ENCODE results near the gene DEGS2. TPM values are rescaled to one million over a fixed set of nuclear protein-coding genes. Genes with fewer than 3 reads are reported as not detected.
A peak's percentile ranks its signal among the peaks of the same experiment; 100 is the strongest.

The DEGS2 gene
- total RNA-seq, 6 donors from 2014 or later, result 2.0 to 19.9 (median 5.4) TPM

- Histone ChIP-seq H3K27me3 (no peaks in the 10 kb centered on the region), H3K36me3 (no peaks in the 10 kb centered on the region), H3K27ac (no peak overlapping the region), H3K9me3 (no peaks in the 10 kb centered on the region), H3K4me3 (no peak overlapping the region), H3K4me1 (peaks cover 26 to 36% (median 31%) of the 10 kb centered on the region in 4 donors)
- 76 to 81% methylated on average over 6 of the region's 6 CpGs for WGBS, 2 donors
- DNase-seq, result no peak
- no peak for TF ChIP-seq CTCF (IDR thresholded peaks at IDR 0.05)
- TF ChIP-seq EP300 (IDR thresholded peaks at IDR 0.05), result no peak
- no peak for TF ChIP-seq POLR2AphosphoS5 (IDR thresholded peaks at IDR 0.05)
- no peak for ATAC-seq (ENCODE audit: low FRiP score in 2 of 2)
Observed at GRCh38 chr14:100110816-100111215, 48.6 kb downstream of the DEGS2 start.

- peaks cover 34 to 44% (median 37%) of the 10 kb centered on the region in 4 donors for H3K4me1 ChIP-seq
- H3K4me3 ChIP-seq, result no peak overlapping the region
- no peaks in the 10 kb centered on the region for H3K36me3 ChIP-seq
- no peaks in the 10 kb centered on the region for H3K9me3 ChIP-seq
- H3K27ac ChIP-seq, result no peak overlapping the region
- no peak for ATAC-seq (ENCODE audit: low FRiP score in 2 of 2)
- no peak for DNase-seq
- TF ChIP-seq POLR2AphosphoS5 (IDR thresholded peaks at IDR 0.05) (no peak), CTCF (IDR thresholded peaks at IDR 0.05) (no peak), EP300 (IDR thresholded peaks at IDR 0.05) (no peak)
- H3K27me3 ChIP-seq, result no peaks in the 10 kb centered on the region
- WGBS, 2 donors, result 94 to 98% methylated on average over 9 of the region's 9 CpGs
Observed at GRCh38 chr14:100109594-100109955, 49.9 kb downstream of the DEGS2 start.

GRCh38 chr14:100108840-100109593 is 50.4 kb downstream of the DEGS2 start:
- no peak overlapping the region for H3K4me3 ChIP-seq
- H3K9me3 ChIP-seq, result no peaks in the 10 kb centered on the region
- DNase-seq, result no peak
- H3K4me1 ChIP-seq, result peaks cover 36 to 50% (median 40%) of the 10 kb centered on the region in 4 donors
- 77 to 85% methylated on average over 10 of the region's 10 CpGs for WGBS, 2 donors
- H3K27ac ChIP-seq, result peak overlapping the region in 2 of 4 donors; percentile 66 to 68
- TF ChIP-seq POLR2AphosphoS5 (IDR thresholded peaks at IDR 0.05) (no peak), CTCF (IDR thresholded peaks at IDR 0.05) (no peak), EP300 (IDR thresholded peaks at IDR 0.05) (no peak), POLR2A (IDR thresholded peaks at IDR 0.05) (no peak)
- no peaks in the 10 kb centered on the region for H3K36me3 ChIP-seq
- no peak for ATAC-seq (ENCODE audit: low FRiP score in 2 of 2)
- H3K27me3 ChIP-seq, result no peaks in the 10 kb centered on the region

- H3K27ac ChIP-seq, result peak overlapping the region in 3 of 4 donors; percentile 66 to 68 (median 66)
- H3K4me1 ChIP-seq, result peaks cover 42 to 58% (median 47%) of the 10 kb centered on the region in 4 donors
- WGBS, 2 donors, result 29 to 32% methylated on average over 13 of the region's 13 CpGs
- DNase-seq, result peak; percentile 83 to 87
- ATAC-seq (ENCODE audit: low FRiP score in 2 of 2), result peak; percentile 79 to 84
- TF ChIP-seq POLR2AphosphoS5 (IDR thresholded peaks at IDR 0.05) (peak in 1 of 2 donors; percentile 47), POLR2A (IDR thresholded peaks at IDR 0.05) (no peak), EP300 (IDR thresholded peaks at IDR 0.05) (no peak), CTCF (IDR thresholded peaks at IDR 0.05) (peak; percentile 78 to 93 (median 84))
- no peak overlapping the region for H3K4me3 ChIP-seq
- no peaks in the 10 kb centered on the region for H3K9me3 ChIP-seq
- no peaks in the 10 kb centered on the region for H3K27me3 ChIP-seq
- no peaks in the 10 kb centered on the region for H3K36me3 ChIP-seq
Observed at GRCh38 chr14:100108042-100108825, 51.2 kb downstream of the DEGS2 start.

All from upper lobe of left lung (tissue), 6 donors.